Spleen (tissue), 11 donors: ENCODE results near the gene USP21. TPM values are rescaled to one million over a fixed set of nuclear protein-coding genes. Genes with fewer than 3 reads are reported as not detected.

Source experiments
- DNase-seq: peaks from one replicate; pipeline ENCODE4 v3.0.0-alpha.2; 2020
- H3K27ac ChIP-seq, 8 donors: fragments of 200-600 bp; sonication (generic) in 7 of 8; 1 replicate in 4 of 8; 2 replicates in 4 of 8; pipeline versions ENCODE4 v1.5.0 to v1.8.0; 2016 to 2021; ENCODE audit warnings: inconsistent platforms in 4 of 8, mild to moderate bottlenecking in 4 of 8, moderate library complexity in 1 of 8
- H3K27me3 ChIP-seq, 7 donors: fragments of 200-600 bp; sonication (generic) in 6 of 7; replicated peaks in 1 of 7; 1 replicate in 4 of 7; 2 replicates in 3 of 7; pipeline versions ENCODE4 v1.5.0 to v1.8.0; 2016 to 2021; ENCODE audit warnings: inconsistent platforms in 3 of 7, mild to moderate bottlenecking in 1 of 7
- H3K36me3 ChIP-seq, 6 donors: fragments of 200-600 bp; sonication (generic) in 5 of 6; 1 replicate in 4 of 6; 2 replicates in 2 of 6; pipeline versions ENCODE4 v1.5.0 to v1.8.0; 2016 to 2021; ENCODE audit warnings: inconsistent platforms in 2 of 6
- H3K4me1 ChIP-seq, 6 donors: fragments of 200-600 bp; sonication (generic) in 5 of 6; 1 replicate in 3 of 6; 2 replicates in 3 of 6; pipeline versions ENCODE4 v1.5.0 to v1.8.0; 2016 to 2021; ENCODE audit warnings: inconsistent platforms in 3 of 6
- H3K4me3 ChIP-seq, 8 donors: fragments of 200-600 bp; sonication (generic) in 7 of 8; 1 replicate in 4 of 8; 2 replicates in 4 of 8; pipeline versions ENCODE4 v1.5.0 to v1.8.0; 2016 to 2021; ENCODE audit warnings: inconsistent platforms in 4 of 8, mild to moderate bottlenecking in 4 of 8, moderate library complexity in 2 of 8
- H3K9me3 ChIP-seq, 8 donors: fragments of 200-600 bp; sonication (generic) in 7 of 8; 1 replicate in 4 of 8; 2 replicates in 4 of 8; pipeline versions ENCODE4 v1.5.0 to v1.8.0; 2016 to 2021; ENCODE audit warnings: inconsistent platforms in 4 of 8
- POLR2A ChIP-seq, 3 donors: fragments of 450-650 bp; IDR thresholded peaks; one replicate each; pipeline ENCODE4 v1.5.1; 2017; ENCODE audit warnings: antibody characterized with exemption in 3 of 3, mild to moderate bottlenecking in 1 of 3
- POLR2AphosphoS5 ChIP-seq, 3 donors: sonication (generic); formaldehyde crosslinking; IDR thresholded peaks; one replicate each; pipeline ENCODE4 v1.5.1; 2017; ENCODE audit warnings: antibody characterized with exemption in 3 of 3
- WGBS, 5 donors: extraction: QIAGEN DNeasy Blood & Tissue Kit in 3 of 5; methylation state at CpG; one replicate each; pipeline versions ENCODE4 v1.1.5 to v1.1.7; 2013 to 2018; 5-methylcytosine and 5-hydroxymethylcytosine counted together
- intact Hi-C: fragments of 100-400 bp; cut with DNase I; formaldehyde crosslinking; loops from one replicate; pipeline ENCODE4 v1.15.0; 2023; ENCODE audit warnings: low total_unique reads
- polyA plus RNA-seq, 3 donors: library from polyadenylated mRNA; stranded (reverse); fragments of 200-250 nt; gene quantifications; one replicate each; pipeline ENCODE4 v1.2.1, GENCODE V29; 2013
- small RNA-seq, 4 donors: library from RNA; depleted of rRNA; stranded (forward); fragments of <200 nt; gene quantifications; one replicate each; pipeline ENCODE3, GENCODE V24; 2016
- total RNA-seq, 7 donors: library from RNA; depleted of rRNA in 3 of 7; stranded (reverse); fragments of >200 nt in 3 of 7; fragmentation: NEBNext Ultra II Directional in 4 of 7; extraction: Animal tissue kit (Norgen Biotek cat#: 25700) in 4 of 7; gene quantifications; one replicate each; pipeline versions ENCODE4 v1.1.0 to v1.2.1, GENCODE V29; 2016 to 2021
- TF ChIP-seq, protein P1 (sequence below), 11 experiments: fragments of 200-600 bp in 7 of 11; fragments of 450-650 bp in 4 of 11; sonication (generic) in 4 of 11; IDR thresholded peaks in 8 of 11; conservative IDR thresholded peaks in 3 of 11; 1 replicate in 7 of 11; 2 replicates in 4 of 11; pipeline versions ENCODE4 v1.4.0 to v1.8.0; 2016 to 2021; ENCODE audit warnings: antibody characterized with exemption in 11 of 11, inconsistent platforms in 4 of 11, mild to moderate bottlenecking in 1 of 11
- donor health status: healthy with polysubstance abuse.
- donor health status: DM: no; HTN: no; CAD: no; lungs with moderate emphysema.
- donor health status: DM: no; HTN: no; CAD: no.
- donor health status: Bipolar disorder and iron deficiency.
- donor health status: healthy.
- donor health status: DM: no; HTN: no; CAD: no.
- donor health status: DM: yes; HTN: yes; CAD: no.

Gene USP21
- total and polyA plus RNA-seq, 10 donors = 17.9 to 33.0 (median 27.0) TPM

DNA sequence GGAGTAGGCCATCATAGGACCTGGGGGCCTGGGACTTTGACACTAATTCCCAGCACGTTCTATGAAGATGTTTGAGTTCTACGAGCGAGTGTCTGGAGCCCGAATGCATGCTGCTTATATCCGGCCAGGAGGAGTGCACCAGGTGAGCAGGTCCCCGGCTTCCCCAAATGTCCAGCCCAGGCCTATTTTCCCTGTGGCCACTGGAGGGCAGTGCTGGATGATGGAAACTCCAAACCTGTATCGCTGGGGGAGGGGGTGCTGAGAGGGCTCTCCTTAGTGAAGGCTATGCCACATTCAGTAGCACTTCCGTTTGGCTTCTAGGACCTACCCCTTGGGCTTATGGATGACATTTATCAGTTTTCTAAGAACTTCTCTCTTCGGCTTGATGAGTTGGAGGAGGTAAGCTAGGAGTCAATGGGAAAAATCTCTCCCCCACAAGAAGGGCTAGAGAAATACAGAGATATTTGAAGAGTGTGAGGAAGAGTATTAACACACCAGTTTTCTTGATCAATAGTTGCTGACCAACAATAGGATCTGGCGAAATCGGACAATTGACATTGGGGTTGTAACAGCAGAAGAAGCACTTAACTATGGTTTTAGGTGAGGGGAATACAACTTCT, 50.6 kb downstream of the USP21 start:
- no peak overlapping the region for H3K4me3 ChIP-seq
- H3K36me3 ChIP-seq = peaks cover 16 to 100% (median 93%) of the 10 kb centered on the region in 6 donors
- no peaks in the 10 kb centered on the region for H3K27me3 ChIP-seq
- peak; percentile 90 for DNase-seq
- peak overlapping the region in 6 of 8 donors; percentile 6 to 97 (median 84) for H3K27ac ChIP-seq
- H3K4me1 ChIP-seq = peaks cover 21 to 76% (median 41%) of the 10 kb centered on the region in 6 donors
- H3K9me3 ChIP-seq = no peaks in the 10 kb centered on the region
- TF ChIP-seq POLR2A (IDR thresholded peaks at IDR 0.05) = no peak
- TF ChIP-seq, protein P1, sequence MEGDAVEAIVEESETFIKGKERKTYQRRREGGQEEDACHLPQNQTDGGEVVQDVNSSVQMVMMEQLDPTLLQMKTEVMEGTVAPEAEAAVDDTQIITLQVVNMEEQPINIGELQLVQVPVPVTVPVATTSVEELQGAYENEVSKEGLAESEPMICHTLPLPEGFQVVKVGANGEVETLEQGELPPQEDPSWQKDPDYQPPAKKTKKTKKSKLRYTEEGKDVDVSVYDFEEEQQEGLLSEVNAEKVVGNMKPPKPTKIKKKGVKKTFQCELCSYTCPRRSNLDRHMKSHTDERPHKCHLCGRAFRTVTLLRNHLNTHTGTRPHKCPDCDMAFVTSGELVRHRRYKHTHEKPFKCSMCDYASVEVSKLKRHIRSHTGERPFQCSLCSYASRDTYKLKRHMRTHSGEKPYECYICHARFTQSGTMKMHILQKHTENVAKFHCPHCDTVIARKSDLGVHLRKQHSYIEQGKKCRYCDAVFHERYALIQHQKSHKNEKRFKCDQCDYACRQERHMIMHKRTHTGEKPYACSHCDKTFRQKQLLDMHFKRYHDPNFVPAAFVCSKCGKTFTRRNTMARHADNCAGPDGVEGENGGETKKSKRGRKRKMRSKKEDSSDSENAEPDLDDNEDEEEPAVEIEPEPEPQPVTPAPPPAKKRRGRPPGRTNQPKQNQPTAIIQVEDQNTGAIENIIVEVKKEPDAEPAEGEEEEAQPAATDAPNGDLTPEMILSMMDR (IDR thresholded peaks at IDR 0.05 in 8 of 11, conservative IDR thresholded peaks at IDR 0.05 in 3 of 11) = peak; percentile 77 to 93 (median 88)
- peak in 1 of 3 donors; percentile 70 for TF ChIP-seq POLR2AphosphoS5 (IDR thresholded peaks at IDR 0.05)
- 40 to 45% (median 43%) methylated on average over 11 of the region's 11 CpGs for WGBS, 5 donors
- intact Hi-C loops = no loop called here

DNA sequence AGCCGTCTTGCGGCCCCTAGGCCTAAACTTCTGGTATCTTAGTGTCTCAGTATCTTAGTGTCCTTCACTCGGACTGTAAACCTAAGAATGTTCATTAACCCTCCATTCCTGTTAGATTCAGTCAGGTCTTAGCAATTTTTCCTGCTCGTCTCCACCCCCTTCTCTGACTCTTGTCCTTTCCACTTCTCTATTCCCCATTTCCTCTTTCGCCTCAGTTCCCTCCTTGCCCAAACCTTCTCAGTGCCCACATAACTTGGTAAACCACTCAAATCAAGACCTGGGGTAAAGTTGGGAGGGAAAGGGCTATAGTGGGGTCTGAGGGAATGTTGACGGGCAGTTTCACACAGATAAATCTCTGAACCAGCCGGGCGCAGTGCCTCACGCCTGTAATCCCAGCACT, 55.1 kb downstream of the USP21 start:
- Histone ChIP-seq H3K27ac (peak overlapping the region in 7 of 8 donors; percentile 78 to 95 (median 91)), H3K27me3 (no peaks in the 10 kb centered on the region), H3K36me3 (peaks cover 16 to 75% (median 57%) of the 10 kb centered on the region in 6 donors), H3K9me3 (no peaks in the 10 kb centered on the region), H3K4me3 (peak overlapping the region in 6 of 8 donors; percentile 4 to 68 (median 44)), H3K4me1 (peaks cover 6 to 73% (median 32%) of the 10 kb centered on the region in 6 donors)
- TF ChIP-seq POLR2AphosphoS5 (IDR thresholded peaks at IDR 0.05) (peak in 1 of 3 donors; percentile 55), POLR2A (IDR thresholded peaks at IDR 0.05) (no peak)
- intact Hi-C loops = no loop called here
- WGBS, 5 donors = 72 to 92% (median 76%) methylated on average over 9 of the region's 9 CpGs
- DNase-seq = no peak

DNA sequence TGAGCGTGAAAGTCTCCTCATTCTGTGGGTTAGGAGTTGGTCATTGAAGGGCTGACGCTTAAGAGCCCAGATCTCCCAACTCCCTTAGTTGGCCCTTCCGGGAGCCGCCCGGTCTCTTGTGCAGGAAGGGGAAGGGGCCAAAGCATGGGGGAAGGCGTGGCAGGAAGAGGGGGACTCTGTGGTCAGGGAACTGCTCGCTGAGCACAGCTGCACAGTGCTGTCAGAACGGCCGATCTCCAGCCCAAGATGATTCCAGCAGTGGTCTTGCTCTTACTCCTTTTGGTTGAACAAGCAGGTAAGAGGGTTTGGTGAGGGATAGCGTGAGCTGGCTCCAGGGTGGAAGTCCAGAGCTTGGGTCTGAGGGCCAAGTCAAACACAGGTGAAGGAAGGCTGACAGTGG, 55.8 kb downstream of the USP21 start, which contains the start of gene FCER1G:
FCER1G (plus strand) TSS at position 220 of the 400 bp plus-strand sequence; CDS start at position 247, 27 bp downstream.
- Histone ChIP-seq H3K27ac (peak within 1 kb of the TSS in 7 of 8 donors; percentile 78 to 95 (median 91)), H3K4me3 (peak within 1 kb of the TSS; percentile 12 to 68 (median 36)), H3K27me3 (no peaks in the 10 kb centered on the region), H3K4me1 (peaks cover 0 to 72% (median 25%) of the 10 kb centered on the region in 6 donors), H3K9me3 (no peaks in the 10 kb centered on the region), H3K36me3 (peaks cover 13 to 72% (median 50%) of the 10 kb centered on the region in 6 donors)
- intact Hi-C loops = no loop called here
- TF ChIP-seq POLR2AphosphoS5 (IDR thresholded peaks at IDR 0.05) (peak; percentile 79 to 90 (median 80)), POLR2A (IDR thresholded peaks at IDR 0.05) (peak in 1 of 3 donors; percentile 49)
- TF ChIP-seq, protein P1 (IDR thresholded peaks at IDR 0.05 in 8 of 11, conservative IDR thresholded peaks at IDR 0.05 in 3 of 11) = no peak
- 22 to 55% (median 27%) methylated on average over 10 of the region's 10 CpGs for WGBS, 5 donors
- DNase-seq = peak; percentile 91

Small RNA genes within 50 kb of the gene (small RNA-seq; reads per million reads assigned to genes)
- 0 reads per million in 4 donors for gene RF01225

Other genes starting within 250 kb of the USP21 start
- gene ITLN2, start 204.7 kb upstream of the USP21 start, total RNA-seq = not detected
- not detected for gene ITLN2, start 204.7 kb upstream of the USP21 start, polyA plus RNA-seq
- gene F11R, start 138.3 kb upstream of the USP21 start, total RNA-seq = 10 to 100 TPM; 46.7 to 77.2 (median 56.8) TPM
- gene F11R, start 138.3 kb upstream of the USP21 start, polyA plus RNA-seq = 10 to 100 TPM in 1 of 3 donors, 1 to 10 TPM in 2; 6.4 to 16.5 (median 8.4) TPM
- 10 to 100 TPM; 24.3 to 31.9 (median 29.7) TPM for gene TSTD1, start 120.5 kb upstream of the USP21 start, total RNA-seq
- 100 to 1,000 TPM in 1 of 3 donors, 10 to 100 TPM in 2; 87.6 to 141 (median 94.2) TPM for gene TSTD1, start 120.5 kb upstream of the USP21 start, polyA plus RNA-seq
- gene USF1, start 113.5 kb upstream of the USP21 start, total RNA-seq = 100 to 1,000 TPM; 113 to 158 (median 123) TPM
- gene USF1, start 113.5 kb upstream of the USP21 start, polyA plus RNA-seq = 100 to 1,000 TPM; 132 to 339 (median 228) TPM
- gene ARHGAP30, start 89.6 kb upstream of the USP21 start, total RNA-seq = 100 to 1,000 TPM; 103 to 145 (median 129) TPM
- 10 to 100 TPM; 28.8 to 81.5 (median 31.1) TPM for gene ARHGAP30, start 89.6 kb upstream of the USP21 start, polyA plus RNA-seq
- not detected for gene NECTIN4, start 69.9 kb upstream of the USP21 start, total RNA-seq
- gene NECTIN4, start 69.9 kb upstream of the USP21 start, polyA plus RNA-seq = under 1 TPM; 0.03 to 0.06 (median 0.04) TPM
- gene KLHDC9, start 61.1 kb upstream of the USP21 start, total RNA-seq = 1 to 10 TPM; 1.1 to 2.1 (median 1.3) TPM
- gene KLHDC9, start 61.1 kb upstream of the USP21 start, polyA plus RNA-seq = 1 to 10 TPM; 1.9 to 3.9 (median 3.2) TPM
- gene PFDN2, start 41.5 kb upstream of the USP21 start, total RNA-seq = 10 to 100 TPM; 14.9 to 49.4 (median 38.5) TPM
- gene PFDN2, start 41.5 kb upstream of the USP21 start, polyA plus RNA-seq = 100 to 1,000 TPM; 122 to 140 (median 133) TPM
- gene NIT1, start 41.4 kb upstream of the USP21 start, total RNA-seq = 10 to 100 TPM; 29.4 to 48.2 (median 43.6) TPM
- 10 to 100 TPM; 27.7 to 36.9 (median 31.5) TPM for gene NIT1, start 41.4 kb upstream of the USP21 start, polyA plus RNA-seq
- gene DEDD, start 26.8 kb upstream of the USP21 start, total RNA-seq = 10 to 100 TPM; 28.7 to 49.1 (median 38.2) TPM
- 10 to 100 TPM; 15.9 to 18.5 (median 17.7) TPM for gene DEDD, start 26.8 kb upstream of the USP21 start, polyA plus RNA-seq
- 10 to 100 TPM; 62.8 to 76.3 (median 71.2) TPM for gene UFC1, start 5.5 kb upstream of the USP21 start, total RNA-seq
- 100 to 1,000 TPM; 114 to 130 (median 119) TPM for gene UFC1, start 5.5 kb upstream of the USP21 start, polyA plus RNA-seq
- 10 to 100 TPM; 25.5 to 41.3 (median 35.6) TPM for gene PPOX, start 6.9 kb downstream of the USP21 start, total RNA-seq
- gene PPOX, start 6.9 kb downstream of the USP21 start, polyA plus RNA-seq = 10 to 100 TPM; 33.5 to 74.7 (median 44.5) TPM
- gene B4GALT3, start 18.0 kb downstream of the USP21 start, total RNA-seq = 10 to 100 TPM; 29.2 to 52.8 (median 35.6) TPM
- 10 to 100 TPM; 21.0 to 41.3 (median 31.8) TPM for gene B4GALT3, start 18.0 kb downstream of the USP21 start, polyA plus RNA-seq
- 10 to 100 TPM in 4 of 7 donors, 1 to 10 TPM in 3; 1.1 to 37.8 (median 11.0) TPM for gene ADAMTS4, start 39.6 kb downstream of the USP21 start, total RNA-seq
- gene ADAMTS4, start 39.6 kb downstream of the USP21 start, polyA plus RNA-seq = 1 to 10 TPM in 1 of 3 donors, under 1 TPM in 2; 0.26 to 1.2 (median 0.91) TPM
- gene NDUFS2, start 42.9 kb downstream of the USP21 start, total RNA-seq = 100 to 1,000 TPM in 1 of 7 donors, 10 to 100 TPM in 6; 76.5 to 110 (median 88.0) TPM
- gene NDUFS2, start 42.9 kb downstream of the USP21 start, polyA plus RNA-seq = 10 to 100 TPM; 27.0 to 44.7 (median 34.1) TPM
- 100 to 1,000 TPM; 167 to 402 (median 268) TPM for gene FCER1G, start 55.8 kb downstream of the USP21 start, total RNA-seq
- gene FCER1G, start 55.8 kb downstream of the USP21 start, polyA plus RNA-seq = 100 to 1,000 TPM; 148 to 236 (median 202) TPM
- not detected for gene APOA2, start 64.1 kb downstream of the USP21 start, total RNA-seq
- under 1 TPM in 1 of 3 donors, not detected in 2; 0.29 TPM for gene APOA2, start 64.1 kb downstream of the USP21 start, polyA plus RNA-seq
- gene TOMM40L, start 66.6 kb downstream of the USP21 start, total RNA-seq = 10 to 100 TPM in 5 of 7 donors, 1 to 10 TPM in 2; 8.3 to 15.3 (median 10.7) TPM
- 1 to 10 TPM; 6.2 to 8.9 (median 6.5) TPM for gene TOMM40L, start 66.6 kb downstream of the USP21 start, polyA plus RNA-seq
- gene NR1I3, start 78.7 kb downstream of the USP21 start, total RNA-seq = not detected
- gene NR1I3, start 78.7 kb downstream of the USP21 start, polyA plus RNA-seq = under 1 TPM in 2 of 3 donors, not detected in 1; 0.06 to 0.11 TPM
- under 1 TPM in 2 of 7 donors, not detected in 5; 0.20 to 0.26 TPM for gene PCP4L1, start 99.2 kb downstream of the USP21 start, total RNA-seq
- under 1 TPM in 2 of 3 donors, not detected in 1; 0.19 to 0.20 TPM for gene PCP4L1, start 99.2 kb downstream of the USP21 start, polyA plus RNA-seq
- 10 to 100 TPM in 1 of 7 donors, 1 to 10 TPM in 6; 3.9 to 11.9 (median 7.1) TPM for gene MPZ, start 150.5 kb downstream of the USP21 start, total RNA-seq
- 1 to 10 TPM; 1.5 to 9.4 (median 2.1) TPM for gene MPZ, start 150.5 kb downstream of the USP21 start, polyA plus RNA-seq
- gene SDHC, start 154.9 kb downstream of the USP21 start, total RNA-seq = 100 to 1,000 TPM in 6 of 7 donors, 10 to 100 TPM in 1; 95.6 to 170 (median 147) TPM
- gene SDHC, start 154.9 kb downstream of the USP21 start, polyA plus RNA-seq = 100 to 1,000 TPM in 1 of 3 donors, 10 to 100 TPM in 2; 57.0 to 131 (median 87.9) TPM
- gene CFAP126, start 208.4 kb downstream of the USP21 start, total RNA-seq = not detected
- not detected for gene CFAP126, start 208.4 kb downstream of the USP21 start, polyA plus RNA-seq